Ishikawa (cell line): ENCODE results near the gene ZNF689.
A peak's percentile ranks its signal among the peaks of the same experiment; 100 is the strongest.

ENCODE experiments used
- CEBPB ChIP-seq: IDR thresholded peaks from 2 replicates; pipeline ENCODE4 v1.6.1; 2012
- CREB1 ChIP-seq: IDR thresholded peaks from 2 replicates; pipeline ENCODE4 v1.6.1; 2012; ENCODE audit warnings: low read depth
- EGR1 ChIP-seq: IDR thresholded peaks from 2 replicates; pipeline ENCODE4 v1.6.1; 2012
- EP300 ChIP-seq: IDR thresholded peaks from 2 replicates; pipeline ENCODE4 v1.6.1; 2012; ENCODE audit warnings: borderline replicate concordance
- FOXM1 ChIP-seq: IDR thresholded peaks from 2 replicates; pipeline ENCODE4 v1.6.1; 2012; ENCODE audit warnings: low read depth, borderline replicate concordance
- MAX ChIP-seq: IDR thresholded peaks from 2 replicates; pipeline ENCODE4 v1.6.1; 2012
- NFIC ChIP-seq: IDR thresholded peaks from 2 replicates; pipeline ENCODE4 v1.6.1; 2012
- RAD21 ChIP-seq: IDR thresholded peaks from 2 replicates; pipeline ENCODE4 v1.6.1; 2012; ENCODE audit warnings: low read depth
- REST ChIP-seq: IDR thresholded peaks from 2 replicates; pipeline ENCODE4 v1.6.1; 2012; ENCODE audit warnings: low read depth, mild to moderate bottlenecking
- TAF1 ChIP-seq: IDR thresholded peaks from 2 replicates; pipeline ENCODE4 v1.6.1; 2012; ENCODE audit warnings: low read depth, mild to moderate bottlenecking
- TCF12 ChIP-seq: IDR thresholded peaks from 2 replicates; pipeline ENCODE4 v1.6.1; 2012; ENCODE audit warnings: low read depth
- TEAD4 ChIP-seq: IDR thresholded peaks from 2 replicates; pipeline ENCODE4 v1.6.1; 2012
- USF1 ChIP-seq: IDR thresholded peaks from 2 replicates; pipeline ENCODE4 v1.6.1; 2012
- YY1 ChIP-seq: IDR thresholded peaks from 2 replicates; pipeline ENCODE4 v1.6.1; 2012; ENCODE audit warnings: low read depth
- ZBTB7A ChIP-seq: IDR thresholded peaks from 2 replicates; pipeline ENCODE4 v1.6.1; 2012; ENCODE audit warnings: low read depth

Gene ZNF689

GRCh38 chr16:30600215-30600614, 10.0 kb downstream of the ZNF689 start:
- TF ChIP-seq MAX (no peak), CREB1 (no peak), TCF12 (no peak), USF1 (no peak), CEBPB (no peak), FOXM1 (no peak), EGR1 (no peak), ZBTB7A (no peak), TAF1 (no peak), REST (no peak)

GRCh38 chr16:30592871-30593270, 17.3 kb downstream of the ZNF689 start:
- TF ChIP-seq NFIC (no peak), TAF1 (no peak), MAX (no peak), ZBTB7A (no peak)

GRCh38 chr16:30588651-30589050, 21.5 kb downstream of the ZNF689 start:
- TF ChIP-seq MAX, result no peak
- no peak for TF ChIP-seq ZBTB7A

- TF ChIP-seq RAD21 (peak; percentile 22; the same call in 1 of the 2 replicates), ZBTB7A (no peak), TAF1 (peak; percentile 62), MAX (peak; percentile 100), FOXM1 (peak; percentile 83), TCF12 (peak; percentile 77; the same call in 1 of the 2 replicates), EGR1 (peak; percentile 78), TEAD4 (no peak), YY1 (peak; percentile 99), USF1 (peak; percentile 67), CEBPB (no peak), NFIC (peak; percentile 74), CREB1 (peak; percentile 54; the same call in 1 of the 2 replicates)
Measured at GRCh38 chr16:30585400-30586191, 24.6 kb downstream of the ZNF689 start, which contains the start of gene ZNF785. ZNF785 (minus strand) TSS chr16:30585697; CDS start chr16:30585611, 86 bp downstream.

GRCh38 chr16:30585022-30585399, 25.2 kb downstream of the ZNF689 start:
- no peak for TF ChIP-seq REST
- no peak for TF ChIP-seq TEAD4
- TF ChIP-seq TCF12, result no peak
- no peak for TF ChIP-seq TAF1

- TF ChIP-seq MAX (no peak), ZBTB7A (no peak), TEAD4 (no peak), REST (no peak), EP300 (no peak), CREB1 (no peak), EGR1 (no peak), TCF12 (no peak), FOXM1 (no peak), CEBPB (no peak)
Measured at GRCh38 chr16:30582611-30583340, 27.4 kb downstream of the ZNF689 start.
